Bronchial epithelial cell (primary cell): ENCODE data around the gene HSPA12B. TPM values are rescaled to one million over a fixed set of nuclear protein-coding genes. Genes with fewer than 3 reads are reported as not detected.

Experiments used
- DNase-seq: peaks from one replicate; pipeline ENCODE4 v3.0.0-alpha.2; 2010; ENCODE audit warnings: low read depth
- FAIRE-seq: peaks from 2 replicates; lab custom pipeline; 2011; peaks lifted over from hg19 to GRCh38; lab: Jason Lieb, UNC
- H3K27me3 ChIP-seq: 2 replicates; pipeline ENCODE4 v1.5.1; 2011; ENCODE audit warnings: low read length; ENCODE audit not compliant: control insufficient read depth, insufficient read depth
- H3K36me3 ChIP-seq: 2 replicates; pipeline ENCODE4 v1.5.1; 2011; ENCODE audit warnings: low read length; ENCODE audit not compliant: control insufficient read depth, insufficient read depth
- H3K4me3 ChIP-seq: 2 replicates; pipeline ENCODE4 v1.5.1; 2011; ENCODE audit warnings: mild to moderate bottlenecking, low read depth, low read length, control low read depth
- CTCF ChIP-seq: IDR thresholded peaks from 2 replicates; pipeline ENCODE4 v1.5.1; 2011; ENCODE audit warnings: mild to moderate bottlenecking, moderate library complexity, low read length, control low read depth, inconsistent platforms; ENCODE audit not compliant: insufficient read depth, severe bottlenecking
- total RNA-seq: library from RNA; depleted of rRNA; stranded (reverse); fragments of >200 nt; gene quantifications from 2 replicates; pipeline ENCODE4 v1.2.1, GENCODE V29; 2014

Gene HSPA12B
- total RNA-seq, 1 donor from 2014 or later = not detected

GRCh38 chr20:3729378-3729777 lies 3.1 kb upstream of the HSPA12B start:
- DNase-seq = no peak
- Histone ChIP-seq H3K27me3 (peaks cover 7% of the 10 kb centered on the region), H3K36me3 (no peaks in the 10 kb centered on the region), H3K4me3 (no peak overlapping the region)
- no peak for TF ChIP-seq CTCF
- peak; percentile 58 for FAIRE-seq

- DNase-seq (no peak), FAIRE-seq (no peak)
- TF ChIP-seq CTCF = no peak
- H3K36me3 ChIP-seq = no peaks in the 10 kb centered on the region
- peaks cover 7% of the 10 kb centered on the region for H3K27me3 ChIP-seq
- H3K4me3 ChIP-seq = no peak overlapping the region
Observed at GRCh38 chr20:3729811-3730540, 2.5 kb upstream of the HSPA12B start.

- TF ChIP-seq CTCF = no peak
- no peak overlapping the region for H3K4me3 ChIP-seq
- H3K27me3 ChIP-seq = peaks cover 4% of the 10 kb centered on the region
- no peak for DNase-seq
- no peak for FAIRE-seq
- no peaks in the 10 kb centered on the region for H3K36me3 ChIP-seq
Observed at GRCh38 chr20:3730803-3731672, 1.4 kb upstream of the HSPA12B start.

GRCh38 chr20:3731944-3732326 lies 550 bp upstream of the HSPA12B start:
- FAIRE-seq (no peak), DNase-seq (no peak)
- Histone ChIP-seq H3K4me3 (no peak overlapping the region), H3K27me3 (peaks cover 3% of the 10 kb centered on the region), H3K36me3 (no peaks in the 10 kb centered on the region)
- TF ChIP-seq CTCF = no peak

DNA sequence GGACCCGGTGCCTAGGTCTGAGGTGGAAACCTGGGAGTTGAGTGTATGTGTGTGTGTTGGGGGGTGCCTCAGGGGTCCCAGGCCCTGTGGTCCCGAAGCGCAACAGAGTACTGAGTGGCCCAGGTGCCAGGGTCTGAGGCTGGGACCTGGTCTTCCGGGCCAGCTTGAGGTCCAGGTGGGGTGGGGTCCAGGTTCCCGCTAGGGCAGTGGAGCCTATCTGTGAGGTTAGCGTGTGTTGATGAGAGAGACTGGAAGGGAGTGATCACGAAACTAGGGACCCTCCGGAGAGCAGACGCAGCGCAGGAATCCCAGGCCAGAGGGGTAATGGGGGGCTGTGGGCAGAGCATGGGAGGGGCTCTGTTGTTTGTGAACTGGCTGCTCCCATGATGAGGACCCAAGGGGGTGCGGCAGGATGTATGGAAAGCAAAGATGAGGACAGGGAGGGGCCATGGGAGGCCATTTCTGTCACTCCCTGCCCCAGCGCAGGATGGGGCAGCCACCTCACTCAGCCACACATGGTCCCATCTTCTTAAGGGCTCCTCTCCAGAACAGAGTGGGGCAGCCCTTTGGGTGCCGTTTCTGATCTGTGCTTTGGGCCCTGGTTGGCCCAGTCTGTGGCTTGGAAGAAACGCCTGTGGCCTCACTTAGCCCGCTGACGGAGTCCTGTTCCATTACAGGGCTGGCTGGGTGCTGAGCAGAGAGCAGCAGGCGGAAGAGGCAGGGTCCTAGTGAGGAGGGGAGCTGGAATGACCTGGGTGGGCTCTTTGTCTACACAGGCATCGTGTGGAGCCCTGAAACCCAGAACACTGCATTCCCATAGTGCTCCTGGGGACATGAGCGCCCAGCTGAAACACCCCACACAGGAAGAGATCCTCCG lies 872 bp downstream of the HSPA12B start:
- H3K4me3 ChIP-seq = no peak overlapping the region
- no peak for FAIRE-seq
- TF ChIP-seq CTCF = no peak

More for the DNA sequence above, 872 bp downstream of the HSPA12B start:
- Histone ChIP-seq H3K27me3 (peaks cover 2% of the 10 kb centered on the region), H3K36me3 (no peaks in the 10 kb centered on the region)
- DNase-seq = no peak
